GM12878 (cell line): Measurements from ENCODE around the gene ERO1B. TPM values are rescaled to one million over a fixed set of nuclear protein-coding genes. Genes with fewer than 3 reads are reported as not detected.

Source experiments
- ATAC-seq: fragments of 200-7000 bp; cut with Tn5 transposase; 3 replicates; pipeline ENCODE4 v1.9.1; 2020; ENCODE audit warnings: mild to moderate bottlenecking, moderate library complexity
- BruUV-seq: library from RNA; stranded (reverse); fragments of 400-500 nt; replicated peaks from 2 replicates; lab custom pipeline; 2021; lab: Mats Ljungman, UMichigan
- CTCF ChIA-PET: fragments of 300-600 bp; sonication (Branson Sonifier 250); formaldehyde crosslinking; extraction: SDS; loops from one replicate; lab custom pipeline; 2021; ENCODE audit warnings: inconsistent platforms; lab: Yijun Ruan, JAX
- POLR2A ChIA-PET: fragments of 350-600 bp; formaldehyde crosslinking; extraction: SDS; loops from one replicate; lab custom pipeline; 2021; ENCODE audit warnings: inconsistent platforms; lab: Charles Lee
- RAD21 ChIA-PET: fragments of 300-600 bp; sonication (Branson Sonifier 250); formaldehyde crosslinking; loops from one replicate; lab custom pipeline; 2023; ENCODE audit warnings: antibody characterized with exemption; ENCODE audit not compliant: unreplicated experiment; lab: Charles Lee
- SMC1A ChIA-PET: fragments of 300-600 bp; sonication (Branson Sonifier 250); formaldehyde crosslinking; loops from one replicate; lab custom pipeline; 2023; ENCODE audit not compliant: unreplicated experiment, uncharacterized antibody; lab: Charles Lee
- DNase-seq: peaks from one replicate; pipeline ENCODE4 v3.0.0-alpha.2; 2011; ENCODE audit warnings: low read depth, low spot score
- FAIRE-seq: peaks from 3 replicates; lab custom pipeline; 2011; peaks lifted over from hg19 to GRCh38; lab: Jason Lieb, UNC
- H2AFZ ChIP-seq: 2 replicates; pipeline ENCODE4 v1.6.0; 2011; ENCODE audit warnings: low read depth, low read length, control low read depth; ENCODE audit not compliant: control insufficient read depth
- H3K27ac ChIP-seq: 2 replicates; pipeline ENCODE4 v1.5.1; 2011; ENCODE audit warnings: control low read depth; ENCODE audit not compliant: control insufficient read depth, insufficient read depth
- H3K27me3 ChIP-seq, 2 experiments: replicated peaks in 1 of 2; 2 replicates each; pipeline versions ENCODE4 v1.6.0 to v1.6.1; 2011; ENCODE audit warnings: low read length in 1 of 2; ENCODE audit not compliant: control insufficient read depth in 2 of 2, insufficient read depth in 2 of 2
- H3K36me3 ChIP-seq, 2 experiments: 2 replicates each; pipeline ENCODE4 v1.5.1; 2011; ENCODE audit warnings: low read length in 1 of 2; ENCODE audit not compliant: control insufficient read depth in 2 of 2, insufficient read depth in 2 of 2
- H3K4me1 ChIP-seq: 2 replicates; pipeline ENCODE4 v1.6.1; 2011; ENCODE audit warnings: mild to moderate bottlenecking, low read length, moderate library complexity, mixed read lengths; ENCODE audit not compliant: control insufficient read depth, insufficient read depth
- H3K4me2 ChIP-seq: 2 replicates; pipeline ENCODE4 v1.6.0; 2011; ENCODE audit warnings: control low read depth; ENCODE audit not compliant: control insufficient read depth, insufficient read depth
- H3K4me3 ChIP-seq: fragments of 200-600 bp; sonication (generic); 2 replicates; pipeline ENCODE4 v1.5.1; 2016
- H3K79me2 ChIP-seq: 2 replicates; pipeline ENCODE4 v1.6.0; 2011; ENCODE audit warnings: low read length; ENCODE audit not compliant: control insufficient read depth, insufficient read depth
- H3K9ac ChIP-seq: 2 replicates; pipeline ENCODE4 v1.8.0; 2011; ENCODE audit warnings: low read length, control low read depth, mixed read lengths; ENCODE audit not compliant: control insufficient read depth, insufficient read depth
- H3K9me3 ChIP-seq: replicated peaks from 3 replicates; pipeline ENCODE4 v1.5.1; 2011; ENCODE audit warnings: mild to moderate bottlenecking, low read length; ENCODE audit not compliant: control insufficient read depth, insufficient read depth
- H4K20me1 ChIP-seq: 2 replicates; pipeline ENCODE4 v1.6.0; 2011; ENCODE audit not compliant: control insufficient read depth, insufficient read depth
- BACH1 ChIP-seq: fragments of 450-650 bp; IDR thresholded peaks from 2 replicates; pipeline ENCODE4 v1.6.1; 2017; ENCODE audit warnings: mild to moderate bottlenecking, borderline replicate concordance
- BCLAF1 ChIP-seq: fragments of 450-650 bp; IDR thresholded peaks from 2 replicates; pipeline ENCODE4 v1.6.1; 2017; ENCODE audit warnings: antibody characterized with exemption, mild to moderate bottlenecking, moderate library complexity
- CEBPZ ChIP-seq: fragments of 150-350 bp; IDR thresholded peaks from 2 replicates; pipeline ENCODE4 v1.6.1; 2016; ENCODE audit warnings: low read depth, low read length
- ESRRA ChIP-seq: IDR thresholded peaks from 2 replicates; pipeline ENCODE4 v1.6.1; 2012; ENCODE audit warnings: mild to moderate bottlenecking, low read length, improper control_type of control experiment
- FOXK2 ChIP-seq: fragments of 450-650 bp; IDR thresholded peaks from 2 replicates; pipeline ENCODE4 v1.6.1; 2017; ENCODE audit warnings: mild to moderate bottlenecking, moderate library complexity
- HDAC6 ChIP-seq: fragments of 200-600 bp; sonication (generic); IDR thresholded peaks from one replicate; pipeline ENCODE4 v1.8.0; 2017; ENCODE audit warnings: antibody characterized with exemption; ENCODE audit not compliant: unreplicated experiment
- RAD51 ChIP-seq: fragments of 450-650 bp; IDR thresholded peaks from 2 replicates; pipeline ENCODE4 v1.6.1; 2016; ENCODE audit warnings: moderate library complexity, mild to moderate bottlenecking, inconsistent platforms
- RB1 ChIP-seq: fragments of 450-650 bp; formaldehyde crosslinking; IDR thresholded peaks from 2 replicates; pipeline ENCODE4 v1.6.1; 2017; ENCODE audit warnings: mild to moderate bottlenecking, borderline replicate concordance
- SUPT20H ChIP-seq: IDR thresholded peaks from 2 replicates; pipeline ENCODE4 v1.6.1; 2011; ENCODE audit warnings: low read depth, mild to moderate bottlenecking, low read length, moderate library complexity, borderline replicate concordance; ENCODE audit not compliant: control insufficient read depth
- TCF3 ChIP-seq: IDR thresholded peaks from 2 replicates; pipeline ENCODE4 v1.6.1; 2012; ENCODE audit warnings: low read depth, mild to moderate bottlenecking, low read length, borderline replicate concordance; ENCODE audit not compliant: insufficient read depth
- TCF7 ChIP-seq: IDR thresholded peaks from 2 replicates; pipeline ENCODE4 v1.6.1; 2014; ENCODE audit warnings: antibody characterized with exemption, borderline replicate concordance
- ZNF384 ChIP-seq: IDR thresholded peaks from 2 replicates; pipeline ENCODE4 v1.6.1; 2012; ENCODE audit warnings: low read depth, mild to moderate bottlenecking, low read length, improper control_type of control experiment, borderline replicate concordance
- ZNF622 ChIP-seq: fragments of 450-650 bp; IDR thresholded peaks from 2 replicates; pipeline ENCODE4 v1.6.1; 2017; ENCODE audit warnings: mild to moderate bottlenecking, inconsistent platforms
- ZZZ3 ChIP-seq: IDR thresholded peaks from 2 replicates; pipeline ENCODE4 v1.6.1; 2011; ENCODE audit warnings: low read depth; ENCODE audit not compliant: control insufficient read depth, insufficient read length
- WGBS: methylation state at CpG from one replicate; pipeline ENCODE4 v1.1.6; 2016; ENCODE audit warnings: low lambda C conversion rate; ENCODE audit not compliant: insufficient replicate concordance, insufficient coverage; ENCODE audit errors: missing lambda C conversion rate; 5-methylcytosine and 5-hydroxymethylcytosine counted together
- in situ Hi-C: fragments of 300-500 bp; cut with MboI; formaldehyde crosslinking; loops from 9 replicates; pipeline ENCODE4 v1.14.3; 2018; ENCODE audit warnings: mixed read lengths
- intact Hi-C: fragments of 100-400 bp; cut with micrococcal nuclease; formaldehyde crosslinking; loops from one replicate; pipeline ENCODE4 v1.14.2; 2022; ENCODE audit not compliant: unreplicated experiment
- polyA plus RNA-seq, 11 experiments: library from polyadenylated mRNA; depleted of rRNA in 4 of 11; unstranded in 6 of 11; stranded (reverse) in 5 of 11; fragments of >200 nt; fragmentation: Nextera tagmentation in 4 of 11; fragmentation: Illumina TruSeq in 1 of 11; extraction: Ambion mirVana in 4 of 11; extraction: Trizol in 1 of 11; gene quantifications; 1 replicate in 1 of 11; 2 replicates in 10 of 11; pipeline versions ENCODE4 v1.2.1 to v1.2.3, GENCODE V29; 2011 to 2016; ENCODE audit warnings: inconsistent platforms in 2 of 11, missing spikeins in 2 of 11, low read depth in 1 of 11
- total RNA-seq, 4 experiments: library from RNA; depleted of rRNA in 3 of 4; stranded (reverse); fragments of >200 nt in 3 of 4; fragmentation: Illumina TruSeq in 1 of 4; extraction: Trizol in 1 of 4; gene quantifications; 2 replicates each; pipeline versions ENCODE4 v1.2.1 to v1.2.3, GENCODE V29; 2013 to 2021
- TF ChIP-seq, protein P1 (sequence below): fragments of 450-650 bp; formaldehyde crosslinking; IDR thresholded peaks from 2 replicates; pipeline ENCODE4 v1.4.0; 2020; ENCODE audit warnings: mild to moderate bottlenecking, moderate library complexity

Gene ERO1B
- total and polyA plus RNA-seq, 10 of the 15 experiments (the other 5 are each of a cell fraction or from before 2014, with no cell fraction given), result 9.0 to 30.9 (median 23.0) TPM

DNA sequence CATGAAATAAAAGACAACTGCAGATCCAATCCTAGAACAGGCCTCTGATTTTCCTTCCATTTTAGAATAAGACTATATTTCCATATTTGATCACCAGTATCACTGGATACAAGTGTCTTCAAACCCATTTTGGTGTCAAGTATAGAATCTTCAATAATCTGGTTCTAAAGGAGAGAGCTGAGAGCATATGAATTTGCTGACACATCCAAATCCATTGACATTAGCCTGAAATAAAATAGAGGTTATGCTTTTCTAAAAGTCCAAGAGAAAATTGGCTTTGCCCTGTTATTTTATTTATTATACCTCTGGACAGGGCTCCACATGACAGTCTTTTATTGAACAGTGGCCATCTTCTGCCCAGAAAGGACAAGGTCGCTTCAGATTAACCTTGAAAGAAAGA lies 28.6 kb downstream of the ERO1B start:
- no peak overlapping the region for H3K9ac ChIP-seq
- CTCF ChIA-PET, result interaction anchor here (1.5 kb wide), 1 partner anchor 272 kb away, joined by 3 read pairs; no protein-coding TSS in a partner anchor
- RAD21 ChIA-PET, result no interaction called here
- no peak for TF ChIP-seq BCLAF1
- no peak for TF ChIP-seq TCF3
- TF ChIP-seq HDAC6, result no peak
- TF ChIP-seq RAD51, result no peak
- TF ChIP-seq BACH1, result no peak
- TF ChIP-seq RB1, result no peak
- no peak for TF ChIP-seq FOXK2
- no peak for TF ChIP-seq ZNF384
- TF ChIP-seq, protein P1, sequence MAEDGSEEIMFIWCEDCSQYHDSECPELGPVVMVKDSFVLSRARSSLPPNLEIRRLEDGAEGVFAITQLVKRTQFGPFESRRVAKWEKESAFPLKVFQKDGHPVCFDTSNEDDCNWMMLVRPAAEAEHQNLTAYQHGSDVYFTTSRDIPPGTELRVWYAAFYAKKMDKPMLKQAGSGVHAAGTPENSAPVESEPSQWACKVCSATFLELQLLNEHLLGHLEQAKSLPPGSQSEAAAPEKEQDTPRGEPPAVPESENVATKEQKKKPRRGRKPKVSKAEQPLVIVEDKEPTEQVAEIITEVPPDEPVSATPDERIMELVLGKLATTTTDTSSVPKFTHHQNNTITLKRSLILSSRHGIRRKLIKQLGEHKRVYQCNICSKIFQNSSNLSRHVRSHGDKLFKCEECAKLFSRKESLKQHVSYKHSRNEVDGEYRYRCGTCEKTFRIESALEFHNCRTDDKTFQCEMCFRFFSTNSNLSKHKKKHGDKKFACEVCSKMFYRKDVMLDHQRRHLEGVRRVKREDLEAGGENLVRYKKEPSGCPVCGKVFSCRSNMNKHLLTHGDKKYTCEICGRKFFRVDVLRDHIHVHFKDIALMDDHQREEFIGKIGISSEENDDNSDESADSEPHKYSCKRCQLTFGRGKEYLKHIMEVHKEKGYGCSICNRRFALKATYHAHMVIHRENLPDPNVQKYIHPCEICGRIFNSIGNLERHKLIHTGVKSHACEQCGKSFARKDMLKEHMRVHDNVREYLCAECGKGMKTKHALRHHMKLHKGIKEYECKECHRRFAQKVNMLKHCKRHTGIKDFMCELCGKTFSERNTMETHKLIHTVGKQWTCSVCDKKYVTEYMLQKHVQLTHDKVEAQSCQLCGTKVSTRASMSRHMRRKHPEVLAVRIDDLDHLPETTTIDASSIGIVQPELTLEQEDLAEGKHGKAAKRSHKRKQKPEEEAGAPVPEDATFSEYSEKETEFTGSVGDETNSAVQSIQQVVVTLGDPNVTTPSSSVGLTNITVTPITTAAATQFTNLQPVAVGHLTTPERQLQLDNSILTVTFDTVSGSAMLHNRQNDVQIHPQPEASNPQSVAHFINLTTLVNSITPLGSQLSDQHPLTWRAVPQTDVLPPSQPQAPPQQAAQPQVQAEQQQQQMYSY (CRISPR knock-in tag), result no peak
- no peak for TF ChIP-seq TCF7
- TF ChIP-seq ZNF622, result no peak
- no peak for TF ChIP-seq SUPT20H
- TF ChIP-seq ESRRA, result no peak
- no peak for TF ChIP-seq ZZZ3
- no peak for TF ChIP-seq CEBPZ

More for the DNA sequence above, 28.6 kb downstream of the ERO1B start:
- ChIA-PET POLR2A (interaction anchor here (0.5 to 0.8 kb wide), 4 partner anchors 10 to 110 kb away, joined by 3 to 4 read pairs (median 3); no protein-coding TSS in a partner anchor), SMC1A (interaction anchor here (0.8 to 1.4 kb wide), 4 partner anchors 10 to 173 kb away, joined by 3 to 6 read pairs (median 3); no protein-coding TSS in a partner anchor)
- no peak overlapping the region for H2AFZ ChIP-seq
- intact Hi-C loops (no loop called here), in situ Hi-C loops (no loop called here)
- DNase-seq (no peak), ATAC-seq (no peak), FAIRE-seq (no peak)
- H3K79me2 ChIP-seq, result peaks cover 2% of the 10 kb centered on the region
- no peaks in the 10 kb centered on the region for H3K4me1 ChIP-seq
- H3K9me3 ChIP-seq, result peaks cover 4% of the 10 kb centered on the region; the same call in 2 of the 3 replicates
- no peaks in the 10 kb centered on the region for H3K27me3 ChIP-seq
- no TSS peak for BruUV-seq
- no peak overlapping the region for H3K27ac ChIP-seq
- H4K20me1 ChIP-seq, result no peaks in the 10 kb centered on the region
- H3K4me3 ChIP-seq, result no peak overlapping the region
- peaks cover 3 to 4% of the 10 kb centered on the region in 2 experiments for H3K36me3 ChIP-seq
- no peak overlapping the region for H3K4me2 ChIP-seq
- 100% methylated on average over 1 of the region's 1 CpG for WGBS
